NCI-H187 (cell line): ENCODE data around the gene GPRC5C.
"Not testable (repeated sequence)": the region's sequence is repeated elsewhere in the genome, so short reads cannot be mapped to it uniquely, and the experiment has no call there.

Experiments
- DNase-seq, 2 experiments: peaks; one replicate each; lab custom pipeline; 2025; lab: John Stamatoyannopoulos, UW

The GPRC5C gene

GRCh38 chr17:74405311-74405710 lies 26.6 kb upstream of the GPRC5C start:
- DNase-seq = not testable (repeated sequence)

GRCh38 chr17:74407384-74407783 lies 24.5 kb upstream of the GPRC5C start:
- no peak for DNase-seq

GRCh38 chr17:74408262-74408661 lies 23.6 kb upstream of the GPRC5C start:
- no peak for DNase-seq

GRCh38 chr17:74408815-74409214 lies 23.1 kb upstream of the GPRC5C start:
- DNase-seq = no peak

- no peak for DNase-seq
Observed at GRCh38 chr17:74410001-74410443, 21.9 kb upstream of the GPRC5C start.

GRCh38 chr17:74412581-74412980 lies 19.3 kb upstream of the GPRC5C start:
- no peak for DNase-seq

- no peak for DNase-seq
Observed at GRCh38 chr17:74413491-74413890, 18.4 kb upstream of the GPRC5C start.

GRCh38 chr17:74414510-74414909 lies 17.4 kb upstream of the GPRC5C start:
- no peak for DNase-seq

GRCh38 chr17:74415608-74416396 lies 16.1 kb upstream of the GPRC5C start:
- DNase-seq = no peak

GRCh38 chr17:74417178-74418045 lies 14.5 kb upstream of the GPRC5C start:
- no peak for DNase-seq

GRCh38 chr17:74419928-74420411 lies 11.9 kb upstream of the GPRC5C start:
- DNase-seq = no peak

- DNase-seq = no peak
Observed at GRCh38 chr17:74424117-74424516, 7.8 kb upstream of the GPRC5C start.

- DNase-seq = no peak
Observed at GRCh38 chr17:74424657-74425056, 7.2 kb upstream of the GPRC5C start.

GRCh38 chr17:74426551-74427047 lies 5.3 kb upstream of the GPRC5C start:
- DNase-seq = no peak

GRCh38 chr17:74427048-74427762 lies 4.7 kb upstream of the GPRC5C start:
- DNase-seq = no peak

GRCh38 chr17:74427763-74428153 lies 4.1 kb upstream of the GPRC5C start:
- DNase-seq = no peak

- DNase-seq = no peak
Observed at GRCh38 chr17:74429604-74430384, 2.1 kb upstream of the GPRC5C start.

GRCh38 chr17:74430385-74430705 lies 1.5 kb upstream of the GPRC5C start:
- DNase-seq = peak in 1 of 2 experiments; percentile 46

- DNase-seq = no peak
Observed at GRCh38 chr17:74430706-74431567, 951 bp upstream of the GPRC5C start.

- DNase-seq = no peak
Observed at GRCh38 chr17:74432424-74432690, 469 bp downstream of the GPRC5C start.
